GM18520 (cell line): Measurements from ENCODE around the gene ATP1A1.

Source experiments
- ATAC-seq: cut with Tn5 transposase; IDR thresholded peaks from one replicate; pipeline ENCODE4 v1.9.1; 2021; ENCODE audit not compliant: unreplicated experiment

ATP1A1 gene

DNA sequence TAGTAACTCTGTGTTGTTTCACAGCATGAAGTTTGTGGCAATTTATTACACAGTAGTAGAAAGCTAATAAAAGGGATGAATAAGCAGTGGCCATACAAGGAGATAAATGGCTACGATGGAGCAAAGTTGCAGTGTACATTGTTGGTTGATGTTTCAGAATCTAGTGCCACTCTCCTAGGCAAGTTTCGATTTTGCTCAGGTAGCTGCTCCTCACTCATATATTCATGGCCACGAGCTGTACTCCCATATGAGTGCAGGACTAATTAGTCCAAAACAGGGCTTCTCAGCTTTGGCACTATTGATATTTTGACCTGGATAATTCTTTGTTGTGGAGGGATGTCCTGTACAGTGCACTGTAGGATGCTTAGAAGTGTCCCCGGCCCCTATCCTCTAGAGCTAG lies 30.0 kb upstream of the ATP1A1 start:
- no peak for ATAC-seq

DNA sequence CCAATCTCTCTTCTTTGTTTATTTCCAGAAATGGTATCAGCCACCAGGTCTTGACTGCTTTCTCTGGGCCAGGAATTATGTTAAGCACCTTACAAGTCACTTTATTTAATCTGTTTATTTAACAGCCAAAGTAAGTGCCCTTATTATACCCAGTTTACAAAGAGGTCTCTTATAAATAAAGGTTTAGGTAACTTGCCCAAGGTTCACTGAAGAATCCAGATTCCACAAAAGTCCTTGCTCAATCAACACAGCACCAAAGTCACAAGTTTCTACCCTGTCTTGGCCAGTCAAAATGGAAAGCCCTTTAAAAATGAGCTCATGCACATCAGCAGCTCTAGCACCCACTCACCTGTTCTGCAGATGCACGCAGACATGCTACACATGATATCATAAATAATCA lies 28.0 kb upstream of the ATP1A1 start:
- no peak for ATAC-seq

DNA sequence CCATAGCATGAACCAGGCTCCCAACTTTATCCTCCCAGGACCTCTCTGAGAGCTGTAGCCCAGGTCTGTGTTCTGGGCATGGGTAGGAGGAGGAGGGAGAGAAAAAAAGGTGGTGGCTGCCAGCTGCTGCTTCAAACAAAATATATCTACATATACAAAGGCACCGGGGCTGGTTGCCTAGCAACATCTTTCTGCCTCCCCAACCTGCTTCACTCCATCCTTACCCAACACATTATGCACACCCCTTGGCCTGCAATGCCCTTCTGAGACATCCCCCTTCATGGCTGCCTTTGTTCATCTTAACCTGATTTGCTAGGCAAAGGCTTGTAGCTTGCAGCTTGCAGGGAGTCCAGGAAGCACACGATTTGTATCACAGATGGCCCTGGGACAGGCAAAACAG lies 27.2 kb upstream of the ATP1A1 start:
- no peak for ATAC-seq

DNA sequence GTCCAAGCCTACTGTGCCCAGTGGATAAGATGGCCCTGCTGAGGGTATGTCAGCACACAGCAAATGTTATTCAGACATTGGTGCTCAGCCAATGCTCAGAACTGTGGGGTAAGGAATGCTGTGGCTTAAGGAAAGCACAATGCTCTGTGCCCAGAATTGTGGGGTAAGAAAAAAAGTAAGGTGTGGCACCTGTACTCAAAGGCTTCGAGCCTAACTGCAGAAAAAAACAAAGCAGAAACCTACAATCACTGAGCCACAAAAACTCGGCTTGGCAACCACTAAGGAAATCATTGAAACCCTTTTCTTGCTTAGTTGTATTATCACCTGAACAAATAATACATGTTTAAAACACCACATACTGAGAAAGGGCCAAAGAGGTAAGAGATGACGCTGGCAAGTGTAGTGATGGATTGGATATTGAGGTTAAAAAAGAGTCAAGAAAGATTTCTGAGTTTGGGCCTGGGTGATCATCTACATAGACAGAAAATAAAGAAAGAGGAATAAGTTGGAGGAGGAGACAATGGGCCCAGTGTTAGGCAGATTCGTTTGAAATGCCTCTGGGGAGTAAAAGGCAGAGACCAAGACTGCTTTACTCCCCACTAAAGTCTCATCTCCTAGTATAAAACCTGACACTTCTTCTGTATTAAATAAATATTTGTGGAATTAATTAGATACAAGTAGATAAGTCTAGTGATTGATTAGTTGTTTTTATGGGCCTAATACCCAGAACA lies 25.9 kb upstream of the ATP1A1 start:
- ATAC-seq, result no peak

DNA sequence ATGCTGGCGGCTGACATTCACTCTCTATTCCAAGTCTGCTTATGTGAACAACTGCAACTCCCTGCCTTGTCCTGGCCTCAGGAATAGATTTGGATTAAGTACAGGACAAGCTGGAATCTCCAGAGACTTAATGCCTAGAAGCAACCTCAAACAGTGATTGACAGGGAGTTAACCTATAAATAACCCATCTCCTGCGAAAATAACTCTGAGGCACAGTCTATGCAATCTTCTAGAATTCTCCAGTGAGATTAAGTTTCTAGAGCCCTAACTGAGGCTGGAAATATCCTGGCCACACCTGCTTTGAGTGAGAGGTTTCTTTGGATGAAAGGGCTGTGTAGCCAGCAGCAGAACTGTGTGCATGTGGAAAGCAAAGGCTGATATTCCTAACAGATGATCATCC lies 25.3 kb upstream of the ATP1A1 start:
- ATAC-seq, result no peak

DNA sequence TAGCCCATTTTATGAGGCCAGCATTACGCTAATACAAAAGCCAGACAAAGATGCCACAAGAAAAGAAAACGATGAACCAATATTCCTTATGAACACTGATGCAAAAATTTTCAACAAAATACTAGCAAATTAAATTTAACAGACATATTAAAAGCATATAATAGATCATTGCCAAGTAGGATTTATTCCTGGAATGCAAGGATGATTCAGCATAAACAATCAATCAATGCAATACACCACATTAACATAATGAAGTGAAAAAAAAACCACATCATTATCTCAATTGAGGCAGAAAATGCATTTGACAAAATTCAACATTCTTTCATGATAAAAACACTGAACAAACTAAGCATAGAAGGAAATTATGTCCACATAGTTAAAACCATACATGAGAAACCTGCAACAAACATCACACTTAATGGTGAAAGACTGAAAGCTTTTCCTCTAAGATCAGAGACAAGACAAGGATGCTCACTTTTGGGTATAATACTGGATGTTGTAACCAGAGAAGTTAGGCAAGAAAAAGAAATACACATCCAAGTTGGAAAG lies 22.9 kb upstream of the ATP1A1 start:
- ATAC-seq, result no peak

DNA sequence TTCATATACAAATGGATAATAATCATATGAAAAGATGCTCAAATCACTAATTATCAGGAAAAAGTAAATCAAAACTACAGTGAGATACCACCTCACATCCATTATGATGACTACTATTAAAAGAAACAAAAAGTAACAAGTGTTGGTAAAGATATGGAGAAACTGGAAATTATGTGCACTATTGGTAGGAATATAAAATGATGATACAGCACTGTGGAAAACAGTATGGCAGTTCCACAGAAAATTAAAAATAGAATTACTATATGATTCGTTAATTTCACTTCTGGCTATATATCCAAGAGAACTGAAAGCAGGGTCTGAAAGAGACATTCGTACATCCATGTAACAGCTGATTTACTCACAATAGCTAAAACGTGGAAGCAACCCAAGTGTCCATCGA lies 21.1 kb upstream of the ATP1A1 start:
- no peak for ATAC-seq

DNA sequence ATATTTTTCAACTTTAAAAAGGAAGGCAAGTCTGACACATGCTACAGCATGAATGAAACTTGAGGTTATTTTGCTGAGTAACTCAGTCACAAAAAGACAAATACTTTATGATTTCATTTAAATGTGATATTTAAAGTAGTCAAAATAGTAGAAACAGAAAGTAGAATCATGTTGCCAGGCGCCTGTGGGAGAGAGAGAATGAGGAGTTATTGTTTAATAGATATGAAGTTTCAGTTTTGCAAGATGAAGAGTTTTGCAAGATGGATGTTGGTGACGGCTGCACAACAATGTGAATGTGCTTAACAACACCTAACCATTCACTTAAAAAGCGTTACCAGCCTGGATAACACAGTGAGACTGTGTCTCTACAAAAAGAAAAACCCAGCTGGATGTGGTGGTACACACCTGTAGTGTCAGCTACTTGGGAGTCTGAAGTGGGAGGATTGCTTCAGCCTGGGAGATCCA lies 20.7 kb upstream of the ATP1A1 start:
- ATAC-seq, result no peak

DNA sequence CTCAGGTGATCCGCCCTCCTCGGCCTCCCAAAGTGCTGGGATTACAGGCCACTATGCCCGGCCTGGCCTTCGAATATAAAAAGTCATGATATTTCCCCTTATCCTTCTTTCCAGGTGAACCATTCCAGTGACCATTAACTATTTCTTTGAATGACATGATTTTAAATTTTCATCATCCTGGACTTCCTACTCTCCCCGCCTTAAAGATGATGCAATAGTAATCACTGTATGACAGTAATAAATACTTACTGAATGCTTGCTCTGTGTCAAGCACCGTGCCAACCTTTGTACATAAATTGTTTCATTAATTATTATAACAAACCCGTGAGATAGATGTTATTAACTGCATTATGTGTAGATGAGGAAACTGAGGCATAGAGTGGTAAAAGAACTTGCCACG lies 19.9 kb upstream of the ATP1A1 start:
- ATAC-seq, result no peak

DNA sequence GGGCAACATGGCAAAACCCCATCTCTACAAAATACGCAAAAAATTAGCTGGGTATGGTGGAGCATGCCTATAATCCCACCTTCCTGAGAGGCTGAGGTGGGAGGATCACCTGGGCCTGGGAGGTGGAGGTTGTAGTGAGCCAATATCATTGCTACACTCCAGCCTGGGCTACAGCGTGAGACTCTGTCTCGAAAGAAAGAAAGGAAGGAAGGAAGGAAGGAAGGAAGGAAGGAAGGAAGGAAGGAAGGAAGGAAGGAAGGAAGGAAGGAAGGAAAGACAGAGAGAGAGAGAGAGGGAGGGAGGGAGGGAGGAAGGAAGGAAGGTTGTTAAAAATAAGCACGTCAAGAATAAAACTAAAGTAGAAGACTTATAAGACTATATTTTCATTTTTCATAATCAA lies 17.0 kb upstream of the ATP1A1 start:
- no peak for ATAC-seq

DNA sequence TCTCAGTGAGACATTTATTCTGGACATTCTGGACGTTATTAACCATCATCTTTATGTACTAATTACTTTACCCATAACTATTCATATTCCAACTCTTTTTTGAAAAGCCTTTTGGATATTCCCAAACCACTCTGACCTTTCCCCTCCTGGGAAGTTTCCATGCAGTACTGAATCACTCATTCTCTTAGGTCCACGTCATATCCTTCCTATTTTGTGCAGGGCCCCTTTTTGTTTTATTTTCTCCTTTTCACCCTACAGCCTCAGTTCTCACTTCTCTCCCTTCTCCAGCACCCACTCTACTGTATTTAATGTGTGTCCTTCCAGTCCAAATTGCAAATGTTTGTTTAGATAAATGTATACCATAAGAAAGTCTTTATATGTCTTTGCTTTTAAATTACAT lies 16.4 kb upstream of the ATP1A1 start:
- no peak for ATAC-seq

DNA sequence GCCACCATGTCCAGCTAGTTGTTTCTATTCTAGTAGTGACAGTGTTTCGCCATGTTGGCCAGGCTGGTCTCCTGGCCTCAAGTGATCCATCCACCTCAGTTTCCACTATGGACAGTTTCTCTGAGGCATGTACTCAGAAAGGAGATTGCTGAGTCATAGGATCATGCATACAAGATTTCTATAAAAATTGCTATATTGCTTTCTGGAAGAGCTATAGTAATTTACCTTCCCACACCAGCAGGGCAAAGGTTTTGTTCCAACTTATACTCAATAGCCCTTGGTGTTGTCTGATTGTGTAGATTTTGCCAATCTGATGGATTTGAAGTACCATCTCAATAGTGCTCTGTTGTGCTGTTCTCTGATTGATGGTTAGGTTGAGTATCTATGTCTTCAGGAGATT lies 15.6 kb upstream of the ATP1A1 start:
- no peak for ATAC-seq

DNA sequence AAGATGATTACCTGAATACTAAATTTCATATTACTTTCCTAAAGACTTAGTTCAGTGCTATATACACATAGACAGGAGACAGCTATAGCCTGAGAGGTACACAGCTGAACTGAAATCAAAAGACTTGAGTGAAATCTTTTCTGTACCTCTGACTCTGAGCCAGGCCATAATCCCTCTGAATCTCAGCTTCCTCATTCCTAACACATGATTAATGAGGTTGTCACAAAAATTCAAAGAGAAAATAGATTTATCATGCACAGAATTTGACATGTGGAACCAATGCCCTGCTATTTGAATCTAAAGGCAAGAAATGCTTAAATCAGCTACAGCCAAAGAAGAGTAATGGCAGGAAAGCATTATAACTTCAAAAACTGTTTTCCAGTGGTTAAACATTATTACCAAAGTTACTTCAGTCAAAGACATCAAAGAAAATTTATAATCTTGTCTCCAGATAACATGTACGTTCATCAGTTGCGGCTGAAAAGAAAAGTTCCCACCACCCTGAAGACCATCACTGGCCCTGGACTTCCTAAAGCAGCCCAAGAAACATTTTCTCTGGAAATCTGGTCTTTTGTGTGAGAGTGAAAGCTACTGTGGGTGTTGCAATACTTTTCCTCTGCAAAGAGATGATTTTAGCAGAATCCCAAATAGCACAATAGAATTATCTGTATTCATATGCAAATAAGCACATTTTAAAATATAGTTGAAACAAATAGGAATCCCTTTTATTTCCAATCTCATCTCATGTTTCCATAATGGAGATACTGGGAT lies 13.8 kb upstream of the ATP1A1 start:
- no peak for ATAC-seq

DNA sequence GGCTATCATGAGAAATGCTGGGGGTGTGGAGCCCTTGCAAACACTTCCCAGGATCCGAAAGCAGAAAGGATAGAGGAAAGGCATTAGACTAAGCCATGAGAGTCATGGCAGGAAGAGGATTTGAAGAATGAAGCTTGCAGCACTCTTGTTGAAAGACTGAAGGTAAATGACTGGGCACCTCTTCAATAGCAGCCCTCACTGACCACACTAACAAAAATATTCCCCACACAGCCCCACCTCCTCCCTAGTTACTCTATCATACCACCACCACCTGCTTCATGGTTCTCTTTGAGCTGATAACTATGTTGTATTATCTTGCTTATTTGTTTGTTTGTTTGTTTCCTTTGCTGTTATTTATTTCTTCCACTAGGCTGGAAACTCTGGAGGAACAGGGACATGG lies 13.2 kb upstream of the ATP1A1 start:
- ATAC-seq, result no peak

DNA sequence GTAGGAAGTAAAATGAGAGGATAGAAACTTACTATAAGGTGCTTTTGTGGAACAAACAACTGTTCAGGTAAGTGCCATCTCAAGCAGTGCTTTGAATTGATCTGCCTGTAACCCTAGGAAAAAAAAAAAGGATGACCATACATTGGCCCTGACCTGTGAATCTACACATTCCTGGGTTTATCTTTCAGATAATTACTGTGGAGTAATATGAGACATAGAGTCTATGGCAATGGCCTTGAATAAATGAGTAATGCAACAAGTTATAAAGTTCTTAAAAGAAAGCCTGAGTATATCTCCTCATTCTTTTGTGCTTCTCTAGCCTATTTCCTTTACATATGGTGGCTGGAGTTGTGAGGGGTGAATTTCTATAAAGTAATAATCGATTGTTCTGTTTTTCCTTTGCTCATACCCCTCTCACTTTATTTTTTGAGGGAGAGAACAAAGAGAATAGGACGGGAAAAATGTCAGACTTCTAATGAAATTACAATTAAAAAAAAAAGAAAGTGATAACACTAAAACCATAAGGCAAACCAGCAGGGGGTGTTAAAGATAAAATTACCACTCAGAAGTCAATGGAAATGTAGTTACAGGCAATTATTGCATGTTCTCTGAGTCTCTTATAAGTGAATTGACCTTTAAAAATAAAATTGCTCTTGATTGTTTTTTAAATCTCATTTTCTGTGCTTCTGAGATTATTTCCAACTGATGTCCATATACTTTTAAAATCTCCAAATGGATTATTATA lies 12.4 kb upstream of the ATP1A1 start:
- no peak for ATAC-seq

DNA sequence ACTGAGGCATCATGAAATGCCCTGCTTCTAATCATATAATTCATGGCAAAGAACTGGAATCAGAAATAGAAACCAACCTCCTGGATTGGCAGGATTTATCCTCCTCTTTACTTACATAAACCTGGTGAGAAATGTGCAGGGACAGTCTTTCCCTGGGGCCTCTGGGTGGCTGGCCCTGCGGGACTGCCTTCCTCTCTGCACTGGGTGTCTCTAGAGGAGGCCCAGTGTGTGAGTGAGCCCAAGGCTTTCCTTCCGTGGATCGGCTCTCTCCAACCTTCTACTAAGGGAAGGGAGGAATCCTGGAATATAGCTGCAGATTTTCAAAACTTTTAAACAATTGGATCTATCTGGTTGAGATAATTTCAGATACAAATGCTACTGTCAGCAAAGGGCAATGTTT lies 11.4 kb upstream of the ATP1A1 start:
- ATAC-seq, result no peak

DNA sequence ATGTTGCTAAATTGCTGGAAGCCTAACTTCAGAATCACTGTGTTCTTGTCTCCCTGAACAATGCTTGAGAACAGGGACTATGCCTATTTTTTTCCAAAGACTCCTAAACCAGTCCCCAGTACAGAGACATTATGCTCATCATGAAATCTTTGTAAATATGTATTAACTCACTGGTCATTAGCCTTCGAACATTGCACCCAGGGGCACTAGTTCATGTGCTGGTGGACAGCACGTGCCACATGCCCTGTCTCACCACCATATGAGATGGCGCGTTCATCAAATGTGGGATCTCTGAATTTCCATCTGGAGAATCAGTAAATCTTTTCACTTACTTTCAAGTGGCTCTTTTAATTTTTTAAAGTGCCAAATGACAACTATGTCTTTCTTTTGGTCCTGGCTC lies 11.0 kb upstream of the ATP1A1 start:
- ATAC-seq, result no peak

DNA sequence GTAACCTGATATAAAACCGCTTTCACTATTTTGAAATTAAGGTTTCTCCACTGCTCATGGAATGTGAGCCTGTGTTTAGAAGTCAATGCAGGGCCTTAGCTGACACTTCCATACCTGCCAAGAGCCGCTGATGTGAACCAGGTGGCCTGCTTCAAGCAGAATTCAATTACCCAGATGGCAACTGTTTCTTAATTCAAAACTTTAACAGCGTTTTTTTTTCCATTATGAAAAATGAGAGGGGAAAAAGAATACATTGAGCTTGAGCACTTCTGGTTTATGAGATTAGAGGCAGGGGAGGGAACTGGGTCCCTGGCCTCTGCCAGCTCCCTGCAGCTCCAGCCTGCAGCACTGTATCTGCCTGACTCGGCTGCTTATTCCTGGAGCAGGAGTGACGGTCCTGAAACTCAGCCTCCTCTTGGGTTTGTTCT lies 7.7 kb upstream of the ATP1A1 start:
- no peak for ATAC-seq

DNA sequence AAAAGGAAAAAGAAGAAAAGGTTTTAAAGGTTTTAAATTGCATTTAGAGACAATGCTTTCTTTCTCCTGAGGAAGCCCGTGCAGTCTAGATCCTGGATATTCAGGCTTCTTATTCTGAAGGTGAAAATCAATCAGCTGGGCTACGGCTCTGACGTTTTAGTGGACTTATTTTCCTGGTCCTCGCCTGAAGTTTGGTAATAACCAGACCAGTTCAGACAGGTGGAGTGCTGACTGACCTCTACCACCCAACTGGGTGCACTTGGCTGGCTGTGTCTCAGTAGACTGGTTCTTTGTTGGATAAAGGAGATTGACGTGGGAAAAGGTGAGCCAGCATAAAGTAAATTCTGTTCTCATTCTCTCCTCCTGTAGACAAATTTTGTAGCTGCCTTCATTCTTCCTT lies 7.2 kb upstream of the ATP1A1 start:
- ATAC-seq, result no peak

DNA sequence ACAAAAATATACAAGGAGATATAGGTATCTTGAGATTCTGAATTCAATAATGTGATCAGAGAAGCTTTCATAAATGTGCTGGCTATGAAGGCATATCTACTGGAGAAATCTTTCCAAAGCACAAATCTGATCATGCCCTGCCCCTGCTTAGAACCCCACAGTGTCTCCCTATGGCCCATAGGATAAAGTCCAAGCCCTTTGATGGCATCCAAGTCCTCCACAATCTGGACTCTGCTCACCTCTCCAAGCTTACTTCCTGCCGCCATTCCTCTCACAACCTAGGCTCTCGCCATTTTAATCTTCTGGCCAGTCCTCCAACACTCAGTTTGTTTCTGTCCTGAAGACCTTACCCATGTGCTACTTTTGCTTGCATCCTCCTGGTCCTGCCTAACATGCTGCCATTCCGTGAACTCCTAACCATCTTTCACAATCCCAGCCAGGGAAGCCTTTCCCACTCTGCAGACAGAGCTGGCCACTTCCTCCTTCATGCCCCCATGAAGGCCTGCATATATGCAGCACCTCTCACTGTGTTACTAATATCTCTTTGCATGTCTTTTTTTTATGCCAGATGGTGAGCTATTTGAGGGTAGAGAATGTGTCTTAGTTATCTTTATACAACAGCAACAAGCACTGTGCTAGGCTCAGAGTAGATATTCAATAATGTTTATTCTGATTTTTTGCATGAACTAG lies 5.6 kb upstream of the ATP1A1 start:
- ATAC-seq, result no peak

DNA sequence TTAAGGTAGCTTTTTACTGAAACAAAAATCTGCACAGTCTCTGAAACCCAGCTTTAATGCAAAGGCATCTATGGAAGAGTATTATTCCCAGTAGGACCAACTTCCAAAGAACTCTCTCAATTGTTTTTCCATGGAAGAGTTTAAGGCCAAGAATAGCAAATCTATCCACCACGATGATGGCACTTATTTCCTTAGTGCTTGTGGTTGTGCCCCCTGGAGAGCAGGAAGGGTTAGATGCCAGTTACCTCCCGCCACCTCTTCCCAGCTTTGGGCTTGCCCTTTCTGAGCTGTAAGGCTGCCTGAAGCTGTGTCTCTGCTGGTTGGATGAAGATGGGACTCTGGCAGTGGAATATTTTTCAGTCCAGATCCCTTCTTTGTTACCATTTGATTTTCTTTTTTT lies 4.8 kb upstream of the ATP1A1 start:
- no peak for ATAC-seq
